Keratinocyte (primary cell): ENCODE data around the gene RECK. TPM values are rescaled to one million over a fixed set of nuclear protein-coding genes. Genes with fewer than 3 reads are reported as not detected.

Source experiments
- DNase-seq: peaks from one replicate; pipeline ENCODE4 v3.0.0-alpha.2; 2011; ENCODE audit warnings: low read depth, missing footprints, low spot score
- FAIRE-seq: peaks from 2 replicates; lab custom pipeline; 2011; peaks lifted over from hg19 to GRCh38; lab: Jason Lieb, UNC
- H2AFZ ChIP-seq: 2 replicates; pipeline ENCODE4 v1.6.0; 2012; ENCODE audit warnings: low read length, control low read depth, inconsistent platforms; ENCODE audit not compliant: control insufficient read depth
- H3K27ac ChIP-seq: 2 replicates; pipeline ENCODE4 v1.5.1; 2011; ENCODE audit warnings: low read length; ENCODE audit not compliant: control insufficient read depth, insufficient read depth
- H3K27me3 ChIP-seq: 3 replicates; pipeline ENCODE4 v1.6.0; 2011; ENCODE audit warnings: low read length; ENCODE audit not compliant: control insufficient read depth, insufficient read depth; ENCODE audit errors: extremely low read depth
- H3K36me3 ChIP-seq, 2 experiments: 2 replicates in 1 of 2; 3 replicates in 1 of 2; pipeline ENCODE4 v1.5.1; 2011; ENCODE audit warnings: low read length in 2 of 2, mild to moderate bottlenecking in 1 of 2; ENCODE audit not compliant: control insufficient read depth in 2 of 2, insufficient read depth in 2 of 2; ENCODE audit errors: extremely low read depth in 1 of 2
- H3K4me1 ChIP-seq: 3 replicates; pipeline ENCODE4 v1.5.1; 2011; ENCODE audit warnings: low read length; ENCODE audit not compliant: control insufficient read depth, insufficient read depth; ENCODE audit errors: extremely low read depth
- H3K4me2 ChIP-seq: 3 replicates; pipeline ENCODE4 v1.6.0; 2011; ENCODE audit warnings: low read depth, low read length; ENCODE audit not compliant: control insufficient read depth, insufficient read depth; ENCODE audit errors: extremely low read depth
- H3K4me3 ChIP-seq, 3 experiments: fragments of 200-600 bp in 1 of 3; sonication (generic) in 1 of 3; 2 replicates in 2 of 3; 3 replicates in 1 of 3; pipeline ENCODE4 v1.5.1; 2011 to 2016; ENCODE audit warnings: low read length in 3 of 3, mild to moderate bottlenecking in 3 of 3, control low read depth in 2 of 3, inconsistent platforms in 1 of 3, low read depth in 1 of 3, mixed read lengths in 1 of 3, mixed run types in 1 of 3, moderate library complexity in 1 of 3; ENCODE audit not compliant: control insufficient read depth in 2 of 3, insufficient read depth in 2 of 3; ENCODE audit errors: extremely low read depth in 1 of 3
- H3K79me2 ChIP-seq: 2 replicates; pipeline ENCODE4 v1.6.0; 2012; ENCODE audit warnings: low read length; ENCODE audit not compliant: control insufficient read depth, insufficient read depth
- H3K9ac ChIP-seq: 3 replicates; pipeline ENCODE4 v1.6.0; 2011; ENCODE audit warnings: low read length; ENCODE audit not compliant: control insufficient read depth, insufficient read depth; ENCODE audit errors: extremely low read depth
- H3K9me1 ChIP-seq: 3 replicates; pipeline ENCODE4 v1.6.0; 2011; ENCODE audit warnings: low read length; ENCODE audit not compliant: control insufficient read depth, insufficient read depth; ENCODE audit errors: extremely low read depth
- H3K9me3 ChIP-seq: 2 replicates; pipeline ENCODE4 v1.5.1; 2012; ENCODE audit warnings: low read depth, low read length; ENCODE audit not compliant: control insufficient read depth
- H4K20me1 ChIP-seq: 3 replicates; pipeline ENCODE4 v1.6.0; 2011; ENCODE audit warnings: low read length; ENCODE audit not compliant: control insufficient read depth, insufficient read depth; ENCODE audit errors: extremely low read depth
- EZH2 ChIP-seq: IDR thresholded peaks from one replicate; pipeline ENCODE4 v1.6.1; 2012; ENCODE audit warnings: inconsistent platforms, mild to moderate bottlenecking, low read length, moderate library complexity
- dilution Hi-C: fragments of 300-500 bp; cut with MboI; formaldehyde crosslinking; loops from one replicate; pipeline ENCODE4 v1.7.0; 2020; ENCODE audit warnings: low sequenced_read_pairs; ENCODE audit not compliant: extremely low pct_ligation_motif_present
- polyA plus RNA-seq, 5 experiments: library from polyadenylated mRNA; depleted of rRNA in 3 of 5; stranded (reverse) in 3 of 5; stranded (forward) in 1 of 5; unstranded in 1 of 5; fragments of >200 nt; gene quantifications; 1 replicate in 1 of 5; 2 replicates in 3 of 5; 3 replicates in 1 of 5; pipeline versions ENCODE4 v1.2.1 to v1.2.3, GENCODE V29; 2011 to 2012; ENCODE audit warnings: missing spikeins in 2 of 5, low read depth in 1 of 5, low replicate concordance in 1 of 5
- TF ChIP-seq, protein P1 (sequence below), 3 experiments: IDR thresholded peaks in 1 of 3; conservative IDR thresholded peaks in 1 of 3; optimal IDR thresholded peaks in 1 of 3; 2 replicates in 2 of 3; 3 replicates in 1 of 3; pipeline versions ENCODE3 to v1.5.1; 2011; ENCODE audit warnings: low read length in 3 of 3, mild to moderate bottlenecking in 3 of 3, moderate library complexity in 2 of 3, control low read depth in 1 of 3, inconsistent platforms in 1 of 3; ENCODE audit not compliant: insufficient read depth in 2 of 3; ENCODE audit errors: extremely low read depth in 1 of 3

Gene RECK
- polyA plus RNA-seq, 1 donor (not counting 4 experiments of a cell fraction or from before 2014, with no cell fraction given), result 4.6 TPM

DNA sequence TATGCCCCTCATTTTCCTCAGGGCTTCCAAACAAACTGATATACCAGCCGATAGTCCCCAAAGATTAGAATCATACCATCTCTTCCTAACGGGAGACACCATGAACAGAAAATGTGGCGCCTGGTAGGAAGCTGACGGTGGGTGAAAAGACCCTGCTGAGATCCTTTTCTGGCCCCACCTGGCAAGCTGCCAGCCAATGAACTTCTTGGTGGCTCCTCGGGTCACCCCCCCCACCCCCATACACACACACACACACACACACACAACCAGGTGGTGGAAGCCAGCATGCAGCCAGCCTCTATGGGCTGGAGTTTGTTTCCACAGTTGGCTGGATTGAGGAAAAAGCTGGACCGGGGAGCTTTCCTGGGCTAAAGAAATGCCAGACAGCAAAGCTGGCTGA, 127.7 kb downstream of the RECK start:
- Histone ChIP-seq H3K4me2 (no peak overlapping the region), H3K9me1 (no peaks in the 10 kb centered on the region), H3K36me3 (no peaks in the 10 kb centered on the region), H4K20me1 (no peaks in the 10 kb centered on the region), H3K9me3 (no peaks in the 10 kb centered on the region), H3K79me2 (no peaks in the 10 kb centered on the region), H3K27ac (no peak overlapping the region), H3K9ac (no peak overlapping the region), H3K4me1 (peaks cover 10% of the 10 kb centered on the region), H3K27me3 (peaks cover 2% of the 10 kb centered on the region), H3K4me3 (no peak overlapping the region), H2AFZ (no peak overlapping the region)
- no peak for TF ChIP-seq EZH2
- TF ChIP-seq, protein P1, sequence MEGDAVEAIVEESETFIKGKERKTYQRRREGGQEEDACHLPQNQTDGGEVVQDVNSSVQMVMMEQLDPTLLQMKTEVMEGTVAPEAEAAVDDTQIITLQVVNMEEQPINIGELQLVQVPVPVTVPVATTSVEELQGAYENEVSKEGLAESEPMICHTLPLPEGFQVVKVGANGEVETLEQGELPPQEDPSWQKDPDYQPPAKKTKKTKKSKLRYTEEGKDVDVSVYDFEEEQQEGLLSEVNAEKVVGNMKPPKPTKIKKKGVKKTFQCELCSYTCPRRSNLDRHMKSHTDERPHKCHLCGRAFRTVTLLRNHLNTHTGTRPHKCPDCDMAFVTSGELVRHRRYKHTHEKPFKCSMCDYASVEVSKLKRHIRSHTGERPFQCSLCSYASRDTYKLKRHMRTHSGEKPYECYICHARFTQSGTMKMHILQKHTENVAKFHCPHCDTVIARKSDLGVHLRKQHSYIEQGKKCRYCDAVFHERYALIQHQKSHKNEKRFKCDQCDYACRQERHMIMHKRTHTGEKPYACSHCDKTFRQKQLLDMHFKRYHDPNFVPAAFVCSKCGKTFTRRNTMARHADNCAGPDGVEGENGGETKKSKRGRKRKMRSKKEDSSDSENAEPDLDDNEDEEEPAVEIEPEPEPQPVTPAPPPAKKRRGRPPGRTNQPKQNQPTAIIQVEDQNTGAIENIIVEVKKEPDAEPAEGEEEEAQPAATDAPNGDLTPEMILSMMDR (optimal IDR thresholded peaks at IDR 0.05 in 1 of 3, IDR thresholded peaks at IDR 0.05 in 1 of 3, conservative IDR thresholded peaks at IDR 0.05 in 1 of 3; ENCODE audit: extremely low read depth in 1 of 3, insufficient read depth in 2 of 3, low read length in 3 of 3), result no peak
- dilution Hi-C loops, result no loop called here
- FAIRE-seq (no peak), DNase-seq (no peak)

DNA sequence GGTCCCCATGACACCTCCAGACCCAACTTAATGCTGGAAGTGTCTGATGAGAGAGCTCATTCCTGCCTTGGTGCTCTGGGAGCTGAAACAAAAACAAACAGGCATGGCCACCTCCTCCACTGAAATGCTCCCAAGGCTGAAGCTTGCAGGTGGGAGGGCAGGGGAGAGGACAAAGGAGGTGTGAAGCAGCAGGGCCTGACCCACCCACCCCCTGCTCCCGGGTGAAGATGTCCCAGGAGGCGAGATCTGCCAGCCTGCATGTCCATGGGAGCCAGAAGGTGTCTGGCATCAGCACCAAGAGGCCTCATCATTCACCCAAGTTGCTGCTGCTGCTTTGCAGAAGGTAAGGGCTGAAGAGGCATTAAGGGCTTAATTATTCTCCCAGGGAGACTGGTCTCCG, 128.3 kb downstream of the RECK start:
- H3K4me3 ChIP-seq, result no peak overlapping the region
- peaks cover 8% of the 10 kb centered on the region for H3K27me3 ChIP-seq
- TF ChIP-seq EZH2, result no peak
- TF ChIP-seq, protein P1 (optimal IDR thresholded peaks at IDR 0.05 in 1 of 3, IDR thresholded peaks at IDR 0.05 in 1 of 3, conservative IDR thresholded peaks at IDR 0.05 in 1 of 3; ENCODE audit: extremely low read depth in 1 of 3, insufficient read depth in 2 of 3, low read length in 3 of 3), result no peak
- dilution Hi-C loops, result no loop called here
- no peak overlapping the region for H3K4me2 ChIP-seq
- H2AFZ ChIP-seq, result no peak overlapping the region
- H3K36me3 ChIP-seq, result no peaks in the 10 kb centered on the region
- FAIRE-seq, result no peak
- DNase-seq, result no peak
- H3K9me3 ChIP-seq, result no peaks in the 10 kb centered on the region
- H3K79me2 ChIP-seq, result no peaks in the 10 kb centered on the region
- H3K4me1 ChIP-seq, result peaks cover 10% of the 10 kb centered on the region
- no peak overlapping the region for H3K9ac ChIP-seq
- H3K9me1 ChIP-seq, result no peaks in the 10 kb centered on the region
- no peaks in the 10 kb centered on the region for H4K20me1 ChIP-seq
- H3K27ac ChIP-seq, result no peak overlapping the region
